Neutrophil (primary cell): ENCODE measurements around the gene FBXL17.

Source experiments
- H3K27ac ChIP-seq: fragments of 200-600 bp; sonication (generic); 2 replicates; pipeline ENCODE4 v1.5.1; 2016; ENCODE audit warnings: mild to moderate bottlenecking, moderate library complexity
- H3K27me3 ChIP-seq: fragments of 200-600 bp; sonication (generic); 2 replicates; pipeline ENCODE4 v1.6.0; 2016; ENCODE audit warnings: mild to moderate bottlenecking
- H3K36me3 ChIP-seq: fragments of 200-600 bp; sonication (generic); 2 replicates; pipeline ENCODE4 v1.5.1; 2017
- H3K4me1 ChIP-seq, 2 experiments: fragments of 200-600 bp in 1 of 2; sonication (generic) in 1 of 2; 1 replicate in 1 of 2; 2 replicates in 1 of 2; pipeline versions ENCODE4 v1.5.1 to v1.6.1; 2013 to 2016; ENCODE audit warnings: low read depth in 1 of 2, low read length in 1 of 2, mild to moderate bottlenecking in 1 of 2, moderate library complexity in 1 of 2; ENCODE audit not compliant: control insufficient read depth in 1 of 2, insufficient read depth in 1 of 2
- H3K4me3 ChIP-seq, 2 experiments: fragments of 200-600 bp in 1 of 2; sonication (generic) in 1 of 2; 1 replicate in 1 of 2; 2 replicates in 1 of 2; pipeline ENCODE4 v1.5.1; 2013 to 2016; ENCODE audit warnings: low read depth in 1 of 2, low read length in 1 of 2, mild to moderate bottlenecking in 1 of 2, moderate library complexity in 1 of 2
- H3K9me3 ChIP-seq: fragments of 200-600 bp; sonication (generic); 2 replicates; pipeline ENCODE4 v1.5.1; 2016
- TF ChIP-seq, protein P1 (sequence below): fragments of 200-600 bp; sonication (generic); IDR thresholded peaks from 2 replicates; pipeline ENCODE4 v1.5.1; 2016; ENCODE audit warnings: antibody characterized with exemption

Gene FBXL17

DNA sequence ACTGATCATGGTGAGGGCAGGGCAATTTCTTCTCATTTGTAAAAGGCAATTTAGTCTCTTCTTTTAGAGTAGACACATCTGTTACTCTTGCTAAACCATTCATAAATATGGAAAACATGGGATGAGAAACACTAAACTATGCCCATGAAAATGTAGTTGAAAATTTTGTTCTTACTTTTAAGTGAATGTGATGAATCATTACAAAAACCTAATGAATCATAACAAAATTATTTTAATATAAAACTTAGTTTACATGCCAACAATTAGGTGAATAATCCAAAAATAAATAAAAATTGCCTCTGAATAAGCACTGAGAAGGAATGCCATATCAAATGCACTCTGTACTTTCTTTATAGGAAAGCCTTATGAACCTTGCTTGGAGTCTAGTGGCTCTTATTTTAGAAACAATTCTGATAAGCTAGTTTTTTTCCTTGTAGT lies 413.5 kb downstream of the FBXL17 start:
- H3K36me3 ChIP-seq: no peaks in the 10 kb centered on the region
- H3K27me3 ChIP-seq: no peaks in the 10 kb centered on the region
- TF ChIP-seq, protein P1, sequence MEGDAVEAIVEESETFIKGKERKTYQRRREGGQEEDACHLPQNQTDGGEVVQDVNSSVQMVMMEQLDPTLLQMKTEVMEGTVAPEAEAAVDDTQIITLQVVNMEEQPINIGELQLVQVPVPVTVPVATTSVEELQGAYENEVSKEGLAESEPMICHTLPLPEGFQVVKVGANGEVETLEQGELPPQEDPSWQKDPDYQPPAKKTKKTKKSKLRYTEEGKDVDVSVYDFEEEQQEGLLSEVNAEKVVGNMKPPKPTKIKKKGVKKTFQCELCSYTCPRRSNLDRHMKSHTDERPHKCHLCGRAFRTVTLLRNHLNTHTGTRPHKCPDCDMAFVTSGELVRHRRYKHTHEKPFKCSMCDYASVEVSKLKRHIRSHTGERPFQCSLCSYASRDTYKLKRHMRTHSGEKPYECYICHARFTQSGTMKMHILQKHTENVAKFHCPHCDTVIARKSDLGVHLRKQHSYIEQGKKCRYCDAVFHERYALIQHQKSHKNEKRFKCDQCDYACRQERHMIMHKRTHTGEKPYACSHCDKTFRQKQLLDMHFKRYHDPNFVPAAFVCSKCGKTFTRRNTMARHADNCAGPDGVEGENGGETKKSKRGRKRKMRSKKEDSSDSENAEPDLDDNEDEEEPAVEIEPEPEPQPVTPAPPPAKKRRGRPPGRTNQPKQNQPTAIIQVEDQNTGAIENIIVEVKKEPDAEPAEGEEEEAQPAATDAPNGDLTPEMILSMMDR: no peak
- H3K9me3 ChIP-seq: no peaks in the 10 kb centered on the region
- no peaks in the 10 kb centered on the region for H3K4me1 ChIP-seq
- no peak overlapping the region for H3K4me3 ChIP-seq
- no peak overlapping the region for H3K27ac ChIP-seq

DNA sequence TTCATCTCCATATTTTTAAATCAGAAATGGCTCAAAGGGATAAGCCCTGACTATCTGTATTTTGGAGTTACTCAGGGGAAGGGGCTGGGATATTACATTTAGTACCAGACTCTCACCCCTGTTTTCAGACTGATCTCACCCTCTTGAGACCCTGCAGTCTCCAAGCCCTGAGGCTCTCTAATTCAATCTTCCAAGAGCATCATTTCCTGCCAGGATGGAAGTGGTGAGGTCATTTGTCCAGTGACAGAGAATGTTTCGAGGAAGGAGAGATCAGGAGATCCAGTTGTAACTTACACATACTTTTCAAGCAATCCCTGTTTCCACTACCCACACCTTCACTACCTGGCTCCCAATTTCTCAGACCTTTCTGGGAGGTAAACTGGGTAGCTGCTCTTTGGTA lies 415.7 kb downstream of the FBXL17 start:
- Histone ChIP-seq H3K27ac (no peak overlapping the region), H3K4me3 (no peak overlapping the region), H3K36me3 (no peaks in the 10 kb centered on the region), H3K27me3 (no peaks in the 10 kb centered on the region), H3K4me1 (no peaks in the 10 kb centered on the region), H3K9me3 (no peaks in the 10 kb centered on the region)
- TF ChIP-seq, protein P1: no peak

DNA sequence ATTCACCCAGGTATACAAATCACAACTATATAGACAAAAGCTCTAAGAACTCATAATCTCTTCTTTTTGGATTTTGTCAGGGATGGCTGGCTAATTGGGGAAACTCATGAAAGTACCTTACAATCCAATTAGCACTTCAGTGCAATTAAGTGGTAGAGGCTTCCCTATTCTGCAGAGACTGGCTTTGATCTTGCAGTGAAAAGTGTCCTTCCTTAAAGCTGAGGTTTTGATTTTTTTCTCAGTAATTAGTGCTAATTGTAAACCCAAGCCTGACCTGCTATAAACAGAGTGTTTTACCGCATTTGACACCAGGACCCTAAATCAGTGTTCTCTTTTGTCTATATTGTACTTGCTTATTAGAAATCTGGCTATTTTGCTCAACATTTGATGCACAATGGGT lies 417.2 kb downstream of the FBXL17 start:
- Histone ChIP-seq H3K27ac (no peak overlapping the region), H3K4me3 (no peak overlapping the region), H3K27me3 (no peaks in the 10 kb centered on the region), H3K4me1 (no peaks in the 10 kb centered on the region), H3K36me3 (no peaks in the 10 kb centered on the region), H3K9me3 (no peaks in the 10 kb centered on the region)
- TF ChIP-seq, protein P1: no peak

DNA sequence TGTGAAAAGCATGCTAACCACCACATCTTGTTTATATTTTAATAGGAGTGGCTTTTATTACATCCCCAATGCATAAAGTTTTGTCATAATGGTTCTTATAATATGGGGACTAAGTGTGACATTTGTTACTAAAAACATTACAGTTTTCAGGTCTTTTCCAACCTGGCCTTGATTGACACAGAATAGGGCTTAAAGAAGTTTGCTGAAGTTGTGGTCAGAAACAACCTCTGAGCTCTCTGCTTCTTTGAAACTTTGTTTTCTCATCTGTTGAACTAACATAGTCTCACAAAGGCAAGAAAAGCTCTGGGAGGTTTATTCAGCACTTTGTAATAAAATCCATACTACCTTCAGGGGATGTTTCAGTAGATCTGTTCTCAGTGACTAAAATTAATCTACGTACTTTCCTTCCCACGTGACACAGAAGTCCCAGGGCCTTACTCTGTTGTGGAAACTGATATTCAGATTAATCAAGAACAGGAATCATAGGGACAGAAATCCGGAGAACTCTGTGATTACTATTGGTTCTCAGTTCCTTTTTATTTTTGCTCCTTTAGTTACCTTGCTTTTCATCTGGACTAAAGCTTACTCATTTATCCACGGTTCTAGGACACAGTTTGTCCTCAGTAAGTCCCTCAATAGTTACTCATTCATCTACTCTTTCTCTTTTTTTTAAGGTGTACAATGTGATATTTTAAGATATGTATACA lies 422.2 kb downstream of the FBXL17 start:
- no peak overlapping the region for H3K27ac ChIP-seq
- no peaks in the 10 kb centered on the region for H3K4me1 ChIP-seq
- TF ChIP-seq, protein P1: no peak
- H3K36me3 ChIP-seq: no peaks in the 10 kb centered on the region
- no peaks in the 10 kb centered on the region for H3K9me3 ChIP-seq
- no peaks in the 10 kb centered on the region for H3K27me3 ChIP-seq
- H3K4me3 ChIP-seq: no peak overlapping the region

DNA sequence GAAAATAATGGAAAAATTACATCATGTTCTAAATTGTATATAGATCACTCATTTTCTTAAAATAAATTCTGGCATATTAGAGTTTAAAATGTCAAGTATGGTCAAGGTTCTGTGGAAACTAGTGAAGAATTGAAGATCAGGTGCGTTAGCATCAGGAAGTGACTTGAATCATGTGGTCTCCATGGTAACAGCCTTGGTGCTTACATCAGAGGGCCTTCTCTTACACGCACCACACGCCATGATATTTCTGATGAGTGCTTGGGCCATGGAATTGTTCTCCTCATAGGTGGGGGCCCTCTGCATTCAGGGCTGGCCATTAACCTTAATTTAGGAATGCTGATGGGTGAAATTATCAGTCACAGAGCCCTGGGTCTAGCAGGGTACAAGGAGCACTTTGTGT lies 423.0 kb downstream of the FBXL17 start:
- Histone ChIP-seq H3K4me3 (no peak overlapping the region), H3K27ac (no peak overlapping the region), H3K9me3 (no peaks in the 10 kb centered on the region), H3K36me3 (no peaks in the 10 kb centered on the region), H3K27me3 (no peaks in the 10 kb centered on the region), H3K4me1 (no peaks in the 10 kb centered on the region)
- TF ChIP-seq, protein P1: no peak
